Cardiac fibroblast (primary cell): ENCODE measurements around the gene ZNF77.
A peak's percentile ranks its signal among the peaks of the same experiment; 100 is the strongest.
"Not testable (repeated sequence)": the region's sequence is repeated elsewhere in the genome, so short reads cannot be mapped to it uniquely, and the experiment has no call there.

ENCODE experiments used
- DNase-seq, 2 donors: peaks; one replicate each; pipeline versions ENCODE4 v3.0.0 to v3.0.0-alpha.2; 2010; ENCODE audit warnings: low read depth in 2 of 2
- H3K4me3 ChIP-seq, 2 donors: replicated peaks in 1 of 2; 1 replicate in 1 of 2; 2 replicates in 1 of 2; pipeline ENCODE4 v1.5.1; 2011; ENCODE audit warnings: low read depth in 2 of 2, low read length in 2 of 2, mild to moderate bottlenecking in 2 of 2, moderate library complexity in 1 of 2
- TF ChIP-seq, protein P1 (sequence below): IDR thresholded peaks from one replicate; pipeline ENCODE4 v1.5.1; 2011; ENCODE audit warnings: low read depth, mild to moderate bottlenecking, low read length, inconsistent platforms

The ZNF77 gene

DNA sequence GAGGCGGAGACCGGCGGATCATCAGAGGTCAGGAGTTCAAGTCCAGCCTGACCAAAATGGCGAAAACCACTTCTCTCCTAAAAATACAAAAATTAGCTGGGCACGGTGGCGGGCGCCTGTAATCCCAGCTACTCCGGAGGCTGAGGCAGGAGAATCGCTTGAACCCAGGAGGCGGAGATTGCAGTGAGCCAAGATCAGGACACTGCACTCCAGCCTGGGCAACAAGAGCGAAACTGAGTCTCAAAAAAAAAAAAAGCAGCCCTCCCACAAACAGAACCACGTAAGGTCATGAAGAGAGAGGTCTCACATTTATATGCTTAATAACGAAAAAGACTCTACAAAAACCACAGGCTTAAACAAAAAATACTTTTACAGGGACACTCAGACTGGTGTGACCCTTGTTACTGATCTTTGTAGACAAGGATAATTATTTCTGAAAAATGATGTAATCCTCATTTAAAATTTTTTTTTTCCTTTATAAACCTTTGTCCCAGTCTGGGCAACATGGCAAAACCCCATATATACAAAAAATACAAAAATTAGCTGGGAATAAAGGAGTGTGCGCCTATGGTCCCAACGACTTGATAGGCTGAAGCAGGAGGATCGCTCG, 909 bp upstream of the ZNF77 start:
- DNase-seq: no peak
- TF ChIP-seq, protein P1, sequence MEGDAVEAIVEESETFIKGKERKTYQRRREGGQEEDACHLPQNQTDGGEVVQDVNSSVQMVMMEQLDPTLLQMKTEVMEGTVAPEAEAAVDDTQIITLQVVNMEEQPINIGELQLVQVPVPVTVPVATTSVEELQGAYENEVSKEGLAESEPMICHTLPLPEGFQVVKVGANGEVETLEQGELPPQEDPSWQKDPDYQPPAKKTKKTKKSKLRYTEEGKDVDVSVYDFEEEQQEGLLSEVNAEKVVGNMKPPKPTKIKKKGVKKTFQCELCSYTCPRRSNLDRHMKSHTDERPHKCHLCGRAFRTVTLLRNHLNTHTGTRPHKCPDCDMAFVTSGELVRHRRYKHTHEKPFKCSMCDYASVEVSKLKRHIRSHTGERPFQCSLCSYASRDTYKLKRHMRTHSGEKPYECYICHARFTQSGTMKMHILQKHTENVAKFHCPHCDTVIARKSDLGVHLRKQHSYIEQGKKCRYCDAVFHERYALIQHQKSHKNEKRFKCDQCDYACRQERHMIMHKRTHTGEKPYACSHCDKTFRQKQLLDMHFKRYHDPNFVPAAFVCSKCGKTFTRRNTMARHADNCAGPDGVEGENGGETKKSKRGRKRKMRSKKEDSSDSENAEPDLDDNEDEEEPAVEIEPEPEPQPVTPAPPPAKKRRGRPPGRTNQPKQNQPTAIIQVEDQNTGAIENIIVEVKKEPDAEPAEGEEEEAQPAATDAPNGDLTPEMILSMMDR: no peak
- peak overlapping the region; percentile 86 to 88 for H3K4me3 ChIP-seq

DNA sequence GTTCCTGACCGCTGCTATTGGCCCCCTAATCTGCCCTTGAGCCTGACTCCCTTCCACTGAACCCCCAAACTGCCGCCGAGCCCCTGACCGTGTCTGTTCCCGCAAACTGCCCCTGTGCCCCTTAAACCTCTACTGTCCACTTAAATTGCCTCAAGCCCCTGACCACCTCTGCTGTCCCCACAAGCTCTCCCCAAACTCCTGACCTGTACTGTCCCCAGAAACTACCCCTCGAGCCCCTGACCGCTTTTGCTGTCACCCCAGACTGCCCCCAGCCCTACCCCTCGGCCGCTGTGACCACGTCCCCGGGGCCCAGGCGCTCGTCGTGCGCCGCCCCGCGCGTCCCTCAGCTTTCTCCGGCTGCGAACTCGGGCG, 382 bp downstream of the ZNF77 start:
- TF ChIP-seq, protein P1: no peak
- peak overlapping the region; percentile 86 to 88 for H3K4me3 ChIP-seq
- DNase-seq: no peak

DNA sequence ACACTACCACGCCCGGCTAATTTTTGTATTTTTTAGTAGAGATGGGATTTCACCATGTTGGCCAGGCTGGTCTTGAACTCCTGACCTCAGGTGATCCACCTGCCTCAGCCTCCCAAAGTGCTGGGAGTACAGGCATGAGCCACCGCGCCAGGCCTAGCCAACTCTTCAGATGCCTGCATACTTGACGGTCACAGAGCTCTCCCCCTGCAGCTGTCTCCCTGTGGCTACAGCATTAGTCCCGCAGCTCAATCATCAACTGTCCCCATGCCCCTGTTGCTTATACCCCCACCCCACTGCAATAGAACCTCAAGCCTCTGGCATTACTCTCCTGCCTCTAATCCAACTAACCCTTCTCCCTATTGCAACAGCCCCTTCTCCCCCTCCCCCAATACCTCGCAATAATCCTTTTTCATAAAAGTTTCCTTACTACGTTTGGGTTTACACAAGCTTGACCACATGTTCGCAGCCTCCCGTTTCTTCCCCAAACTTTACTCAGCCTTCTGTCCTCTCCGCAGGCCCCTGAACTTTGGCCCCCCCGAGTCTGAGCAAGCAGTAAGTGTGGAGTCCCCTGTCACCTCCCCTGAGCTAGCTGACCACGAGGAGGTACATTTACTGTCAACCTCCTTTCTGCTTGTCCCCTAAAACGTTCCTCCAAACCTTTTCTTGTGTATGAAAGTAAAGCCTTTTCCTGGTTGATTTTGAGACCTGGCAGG, 1.7 kb downstream of the ZNF77 start:
- TF ChIP-seq, protein P1: no peak
- no peak overlapping the region for H3K4me3 ChIP-seq
- DNase-seq: no peak

DNA sequence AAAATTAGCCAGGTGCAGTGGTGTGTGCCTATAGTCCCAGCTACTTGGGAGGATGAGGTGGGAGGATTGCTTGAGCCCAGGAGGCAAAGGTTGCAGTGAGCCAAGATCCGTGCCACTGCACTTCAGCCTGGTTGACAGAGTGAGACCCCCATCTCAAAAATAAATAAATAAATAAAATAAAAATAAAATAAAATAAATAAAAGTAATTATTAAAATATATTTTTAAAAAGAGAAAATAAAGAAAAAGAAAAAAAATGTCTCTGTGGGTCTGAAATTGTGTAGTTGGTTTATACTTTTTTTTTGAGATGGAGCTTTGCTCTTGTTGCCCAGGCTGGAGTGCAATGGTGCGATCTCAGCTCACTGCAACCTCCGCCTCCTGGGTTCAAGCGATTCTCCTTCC, 8.9 kb downstream of the ZNF77 start:
- DNase-seq, H3K4me3 ChIP-seq: not testable (repeated sequence)

DNA sequence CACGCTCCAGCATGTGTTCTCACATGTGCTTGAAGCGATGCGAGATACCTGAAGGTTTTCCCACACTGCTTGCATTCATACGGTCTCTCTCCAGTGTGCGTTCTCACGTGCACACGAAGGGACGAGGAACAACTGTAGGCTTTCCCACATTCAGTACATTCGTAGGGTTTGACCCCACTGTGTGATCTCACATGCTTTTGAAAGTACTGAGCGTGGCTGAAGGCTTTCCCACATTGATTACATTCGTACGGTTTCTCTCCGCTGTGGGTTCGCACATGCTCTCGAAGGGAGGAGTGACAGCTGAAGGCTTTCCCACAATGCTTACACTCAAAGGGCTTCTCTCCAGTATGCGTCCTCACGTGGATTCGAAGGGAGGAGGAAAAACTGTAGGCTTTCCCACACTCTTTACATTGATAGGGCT, 11.3 kb downstream of the ZNF77 start:
- H3K4me3 ChIP-seq: no peak overlapping the region
- no peak for DNase-seq
- TF ChIP-seq, protein P1: no peak

DNA sequence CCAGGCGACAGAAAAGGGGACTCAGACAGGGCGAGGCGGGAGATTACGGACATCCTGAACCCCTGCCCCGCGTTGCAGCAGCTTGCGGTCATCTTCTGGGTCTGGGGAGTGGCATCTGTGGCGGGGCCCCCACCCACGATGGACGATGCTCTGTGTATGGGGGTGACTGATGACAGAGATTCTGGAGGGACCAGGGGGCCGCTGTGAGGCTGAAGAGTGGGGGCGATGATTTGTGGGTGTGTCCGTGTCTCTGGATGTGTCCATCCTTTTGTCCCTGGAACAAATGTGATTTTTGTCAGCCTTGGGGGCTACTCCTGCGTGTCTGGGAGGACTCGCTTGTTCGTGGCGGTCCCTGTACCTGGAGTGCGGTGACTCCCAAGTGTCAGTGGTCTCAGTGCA, 17.7 kb downstream of the ZNF77 start:
- no peak overlapping the region for H3K4me3 ChIP-seq
- DNase-seq: no peak
- TF ChIP-seq, protein P1: no peak

DNA sequence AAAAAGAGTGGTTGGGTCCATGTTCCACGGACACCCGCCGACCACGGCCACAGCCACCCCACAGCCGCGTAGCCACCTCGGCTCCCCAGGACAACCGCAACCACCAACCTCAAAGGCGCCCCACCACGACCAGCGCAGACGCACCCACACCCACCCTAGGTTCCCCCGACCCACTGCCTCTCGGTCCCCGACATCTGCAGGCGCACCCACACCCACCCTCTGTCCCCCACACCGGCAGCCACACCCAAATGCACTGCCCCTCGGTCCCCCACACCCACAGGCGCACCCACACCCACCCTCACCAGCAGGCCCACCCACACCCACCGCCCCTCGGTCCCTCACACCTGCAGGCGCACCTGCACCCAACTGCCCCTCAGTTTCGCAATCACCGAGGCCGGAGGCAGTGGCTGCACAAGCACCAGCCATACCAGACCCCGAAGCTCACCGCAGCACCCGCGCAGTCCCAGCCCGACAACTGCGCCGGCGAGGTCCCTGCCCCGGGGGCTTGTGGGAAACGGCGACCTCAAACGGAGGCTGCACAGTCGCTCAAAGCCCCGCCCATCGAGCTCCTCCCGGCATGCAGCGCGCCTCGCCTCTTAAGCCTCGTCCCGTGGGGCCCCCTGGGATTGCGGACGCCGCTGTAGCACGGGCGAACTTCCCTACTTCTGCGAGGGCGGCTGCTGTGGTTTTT, 18.3 kb downstream of the ZNF77 start:
- no peak overlapping the region for H3K4me3 ChIP-seq

More for the DNA sequence above, 18.3 kb downstream of the ZNF77 start:
- no peak for DNase-seq
- TF ChIP-seq, protein P1: no peak
